GM23248 (cell line): Measurements from ENCODE around the gene KLRC1. TPM values are rescaled to one million over a fixed set of nuclear protein-coding genes. Genes with fewer than 3 reads are reported as not detected.
"Not testable (repeated sequence)": the region's sequence is repeated elsewhere in the genome, so short reads cannot be mapped to it uniquely, and the experiment has no call there.

ENCODE experiments used
- DNase-seq: peaks from one replicate; pipeline ENCODE4 v3.0.0-alpha.2; 2015
- H2AFZ ChIP-seq: fragments of 200-600 bp; sonication (generic); 2 replicates; pipeline ENCODE4 v1.6.1; 2016; ENCODE audit warnings: antibody characterized with exemption
- H3F3A ChIP-seq: fragments of 200-600 bp; sonication (generic); 2 replicates; pipeline ENCODE4 v1.6.1; 2016; ENCODE audit warnings: mild to moderate bottlenecking, antibody characterized with exemption, mixed run types; ENCODE audit not compliant: insufficient read depth
- H3K27ac ChIP-seq: fragments of 200-600 bp; sonication (generic); 2 replicates; pipeline ENCODE4 v1.5.1; 2016; ENCODE audit warnings: mild to moderate bottlenecking
- H3K27me3 ChIP-seq: fragments of 200-600 bp; sonication (generic); replicated peaks from 2 replicates; pipeline ENCODE4 v1.6.1; 2016; ENCODE audit warnings: mild to moderate bottlenecking; ENCODE audit not compliant: insufficient read depth
- H3K36me3 ChIP-seq: fragments of 200-600 bp; sonication (generic); 2 replicates; pipeline ENCODE4 v1.6.1; 2016; ENCODE audit warnings: low read depth, mild to moderate bottlenecking
- H3K4me1 ChIP-seq: fragments of 200-600 bp; sonication (generic); 2 replicates; pipeline ENCODE4 v1.6.1; 2016; ENCODE audit warnings: mild to moderate bottlenecking; ENCODE audit not compliant: insufficient read depth
- H3K4me2 ChIP-seq: fragments of 200-600 bp; sonication (generic); one replicate; pipeline ENCODE4 v1.6.1; 2016; ENCODE audit warnings: mild to moderate bottlenecking; ENCODE audit not compliant: unreplicated experiment
- H3K4me3 ChIP-seq: fragments of 200-600 bp; sonication (generic); 2 replicates; pipeline ENCODE4 v1.5.1; 2016; ENCODE audit warnings: mild to moderate bottlenecking
- H3K79me2 ChIP-seq: fragments of 200-600 bp; sonication (generic); 2 replicates; pipeline ENCODE4 v1.6.1; 2016; ENCODE audit warnings: mild to moderate bottlenecking; ENCODE audit not compliant: insufficient read depth
- H3K9ac ChIP-seq: fragments of 200-600 bp; sonication (generic); 2 replicates; pipeline ENCODE4 v1.6.1; 2016; ENCODE audit warnings: mild to moderate bottlenecking
- H3K9me2 ChIP-seq: fragments of 200-600 bp; sonication (generic); 2 replicates; pipeline ENCODE4 v1.6.1; 2016; ENCODE audit warnings: mixed run types, mild to moderate bottlenecking, moderate library complexity; ENCODE audit not compliant: insufficient read depth
- H3K9me3 ChIP-seq: fragments of 200-600 bp; sonication (generic); one replicate; pipeline ENCODE4 v1.6.1; 2017; ENCODE audit warnings: low read depth
- H4K20me1 ChIP-seq: fragments of 200-600 bp; sonication (generic); 2 replicates; pipeline ENCODE4 v1.6.0; 2016; ENCODE audit not compliant: insufficient read depth
- EZH2 ChIP-seq: fragments of 200-600 bp; sonication (generic); IDR thresholded peaks from 2 replicates; pipeline ENCODE4 v1.6.1; 2018; ENCODE audit warnings: antibody characterized with exemption, mild to moderate bottlenecking; ENCODE audit not compliant: insufficient read depth, poor library complexity, severe bottlenecking
- EZH2phosphoT487 ChIP-seq: fragments of 200-600 bp; sonication (generic); IDR thresholded peaks from 2 replicates; pipeline ENCODE4 v1.6.1; 2018; ENCODE audit warnings: antibody characterized with exemption, moderate library complexity, mild to moderate bottlenecking, low read depth; ENCODE audit not compliant: insufficient read depth
- WGBS, 2 experiments: methylation state at CpG; one replicate each; pipeline ENCODE4 v1.1.6; 2015 to 2017; ENCODE audit warnings: low lambda C conversion rate in 2 of 2, low coverage in 1 of 2; ENCODE audit errors: missing lambda C conversion rate in 2 of 2; 5-methylcytosine and 5-hydroxymethylcytosine counted together
- in situ Hi-C: fragments of 300-500 bp; cut with MboI; formaldehyde crosslinking; loops from 2 replicates; pipeline ENCODE4 v1.15.0; 2020
- polyA plus RNA-seq: library from polyadenylated mRNA; unstranded; fragments of >200 nt; fragmentation: Nextera tagmentation; extraction: Ambion mirVana; gene quantifications from 2 replicates; pipeline ENCODE4 v1.2.1, GENCODE V29; 2016
- total RNA-seq: library from RNA; depleted of rRNA; stranded (reverse); fragments of >200 nt; shearing (Covaris generic); gene quantifications from 2 replicates; pipeline ENCODE4 v1.2.3, GENCODE V29; 2014; rRNA removed

Gene KLRC1
- total and polyA plus RNA-seq, 2 experiments from 2014 or later = not detected

- Histone ChIP-seq H3K9ac (no peak overlapping the region), H3K9me2 (no peaks in the 10 kb centered on the region), H4K20me1 (no peaks in the 10 kb centered on the region), H3K79me2 (no peaks in the 10 kb centered on the region), H3K27ac (no peak overlapping the region), H3K4me2 (no peak overlapping the region), H2AFZ (no peak overlapping the region), H3K4me3 (no peak overlapping the region), H3K36me3 (no peaks in the 10 kb centered on the region), H3K27me3 (no peaks in the 10 kb centered on the region), H3F3A (no peaks in the 10 kb centered on the region), H3K9me3 (no peaks in the 10 kb centered on the region), H3K4me1 (0 out of 2 replicates have a peak, but pooled peaks cover under 1% of the 10 kb centered on the region)
- TF ChIP-seq EZH2phosphoT487 = no peak
- TF ChIP-seq EZH2 = no peak
- no peak for DNase-seq
- in situ Hi-C loops = no loop called here
These were observed 52.3 kb downstream of the KLRC1 start for GRCh38 chr12:10400829-10401228.

- Histone ChIP-seq H3K9me3 (no peaks in the 10 kb centered on the region), H3K79me2 (no peaks in the 10 kb centered on the region), H3K27ac (no peak overlapping the region), H3F3A (no peaks in the 10 kb centered on the region), H3K4me1 (peaks cover 6% of the 10 kb centered on the region), H3K4me2 (no peak overlapping the region), H3K9me2 (no peaks in the 10 kb centered on the region), H3K27me3 (no peaks in the 10 kb centered on the region), H3K36me3 (no peaks in the 10 kb centered on the region), H3K4me3 (no peak overlapping the region), H2AFZ (no peak overlapping the region), H4K20me1 (no peaks in the 10 kb centered on the region), H3K9ac (no peak overlapping the region)
- in situ Hi-C loops = no loop called here
- TF ChIP-seq EZH2phosphoT487 (no peak), EZH2 (no peak)
- WGBS, 2 experiments = 90 to 93% methylated on average over 2 of the region's 2 CpGs
- no peak for DNase-seq
These were observed 55.0 kb downstream of the KLRC1 start for GRCh38 chr12:10398168-10398567.

GRCh38 chr12:10397296-10397695 lies 55.9 kb downstream of the KLRC1 start:
- H3K4me2 ChIP-seq = no peak overlapping the region
- H2AFZ ChIP-seq = no peak overlapping the region
- H3K9me2 ChIP-seq = no peaks in the 10 kb centered on the region
- H3K79me2 ChIP-seq = no peaks in the 10 kb centered on the region
- no peak overlapping the region for H3K27ac ChIP-seq
- H3F3A ChIP-seq = no peaks in the 10 kb centered on the region
- in situ Hi-C loops = no loop called here
- H3K4me1 ChIP-seq = peaks cover 15% of the 10 kb centered on the region
- no peaks in the 10 kb centered on the region for H3K27me3 ChIP-seq
- no peaks in the 10 kb centered on the region for H3K36me3 ChIP-seq
- no peak overlapping the region for H3K4me3 ChIP-seq
- no peak for TF ChIP-seq EZH2phosphoT487
- TF ChIP-seq EZH2 = no peak
- no peak overlapping the region for H3K9ac ChIP-seq
- no peaks in the 10 kb centered on the region for H3K9me3 ChIP-seq
- H4K20me1 ChIP-seq = no peaks in the 10 kb centered on the region
- 54 to 75% methylated on average over 2 of the region's 2 CpGs for WGBS, 2 experiments
- DNase-seq = no peak

GRCh38 chr12:10396176-10396575 lies 57.0 kb downstream of the KLRC1 start:
- H3K79me2 ChIP-seq, H2AFZ ChIP-seq, H3K9me3 ChIP-seq, H3K4me3 ChIP-seq, H3K9ac ChIP-seq, H3K4me2 ChIP-seq, H3K36me3 ChIP-seq, H4K20me1 ChIP-seq, in situ Hi-C loops, H3K9me2 ChIP-seq, H3F3A ChIP-seq, H3K27me3 ChIP-seq, DNase-seq, H3K27ac ChIP-seq: not testable (repeated sequence)
- 81 to 84% methylated on average over 14 to 15 of the region's 15 CpGs for WGBS, 2 experiments
- peaks cover 23% of the 10 kb centered on the region for H3K4me1 ChIP-seq

Other genes starting within 250 kb of the KLRC1 start
- 98.6 and 127 TPM in 2 replicates for gene GABARAPL1, start 240.5 kb downstream of the KLRC1 start, total RNA-seq
- gene GABARAPL1, start 240.5 kb downstream of the KLRC1 start, polyA plus RNA-seq = 94.9 and 97.4 TPM in 2 replicates
- 0.11 and 0.13 TPM in 2 replicates for gene KLRD1, start 145.5 kb downstream of the KLRC1 start, total RNA-seq
- 0.01 and 0.25 TPM in 2 replicates for gene KLRD1, start 145.5 kb downstream of the KLRC1 start, polyA plus RNA-seq
- gene KLRK1, start 63.3 kb downstream of the KLRC1 start, total RNA-seq = not detected in 2 replicates
- not detected in 2 replicates for gene KLRK1, start 63.3 kb downstream of the KLRC1 start, polyA plus RNA-seq
- not detected in 2 replicates for gene KLRC4, start 43.6 kb downstream of the KLRC1 start, total RNA-seq
- not detected in 2 replicates for gene KLRC4, start 43.6 kb downstream of the KLRC1 start, polyA plus RNA-seq
- gene KLRC3, start 32.8 kb downstream of the KLRC1 start, total RNA-seq = not detected in 2 replicates
- gene KLRC3, start 32.8 kb downstream of the KLRC1 start, polyA plus RNA-seq = not detected in 2 replicates
- gene KLRC2, start 17.4 kb downstream of the KLRC1 start, total RNA-seq = not detected in 2 replicates
- gene KLRC2, start 17.4 kb downstream of the KLRC1 start, polyA plus RNA-seq = not detected in 2 replicates
- gene EIF2S3B, start 52.5 kb upstream of the KLRC1 start, total RNA-seq = 4.9 and 8.9 TPM in 2 replicates
- 0.39 and 0.61 TPM in 2 replicates for gene EIF2S3B, start 52.5 kb upstream of the KLRC1 start, polyA plus RNA-seq
- 16.6 and 27.8 TPM in 2 replicates for gene MAGOHB, start 160.2 kb upstream of the KLRC1 start, total RNA-seq
- gene MAGOHB, start 160.2 kb upstream of the KLRC1 start, polyA plus RNA-seq = 72.4 and 78.0 TPM in 2 replicates
- gene STYK1, start 220.7 kb upstream of the KLRC1 start, total RNA-seq = 1.1 TPM in 1 of 2 replicates, not detected in the other
- gene STYK1, start 220.7 kb upstream of the KLRC1 start, polyA plus RNA-seq = 0.89 and 0.93 TPM in 2 replicates